ENCODE results near the gene ELP1. TPM values are rescaled to one million over a fixed set of nuclear protein-coding genes. Genes with fewer than 3 reads are reported as not detected.

ELP1 gene
- total and polyA plus RNA-seq, 2 donors (not counting 3 experiments of a cell fraction or from before 2014, with no cell fraction given) = 12.6 to 21.8 TPM

GRCh38 chr9:108855888-108856287 lies 78.0 kb downstream of the ELP1 start, which contains the start of gene ACTL7B:
TSS of gene ACTL7B (minus strand) at chr9:108855986. CDS start at chr9:108855930, 56 bp downstream.
- H3K27ac ChIP-seq (ENCODE audit: insufficient read depth, low read depth, low read length) = no peak within 1 kb of the TSS
- ChIA-PET POLR2A (no interaction called here), CTCF (no interaction called here)
- no peaks in the 10 kb centered on the region for H3K9me3 ChIP-seq (replicated peaks; ENCODE audit: control insufficient read depth, insufficient read depth, low read length)
- H3K79me2 ChIP-seq (ENCODE audit: control insufficient read depth, insufficient read depth, low read length) = no peaks in the 10 kb centered on the region
- intact Hi-C loops (cut with micrococcal nuclease) (no loop called here), dilution Hi-C loops (cut with MboI; ENCODE audit: extremely low pct_ligation_motif_present, low sequenced_read_pairs) (no loop called here)
- H3K4me2 ChIP-seq (ENCODE audit: insufficient read depth, low read length) = no peak within 1 kb of the TSS
- no peak for DNase-seq (ENCODE audit: low read depth, low spot score)
- no TSS peak for BruUV-seq (replicated peaks)
- H3K27me3 ChIP-seq (ENCODE audit: control insufficient read depth in 2 of 2, insufficient read depth in 2 of 2, low read length in 2 of 2) = peaks cover 0 to 2% of the 10 kb centered on the region in 2 experiments
- no peaks in the 10 kb centered on the region for H3K9me1 ChIP-seq (replicated peaks; ENCODE audit: control insufficient read depth, extremely low read depth, insufficient read depth, low read length)
- no peaks in the 10 kb centered on the region for H3K4me1 ChIP-seq (ENCODE audit: control insufficient read depth, extremely low read depth, insufficient read depth, low read length)
- TF ChIP-seq MYC (IDR thresholded peaks at IDR 0.05; ENCODE audit: low read depth, low read length) (no peak), MAX (IDR thresholded peaks at IDR 0.05; ENCODE audit: insufficient read depth, insufficient read length) (no peak), FOS (IDR thresholded peaks at IDR 0.05; ENCODE audit: borderline replicate concordance, insufficient read depth, low read length) (no peak), CTCF (IDR thresholded peaks at IDR 0.05; ENCODE audit: extremely low read depth in 1 of 2, insufficient read depth in 1 of 2, low read depth in 1 of 2, low read length in 2 of 2) (no peak), JUN (IDR thresholded peaks at IDR 0.05; ENCODE audit: borderline replicate concordance, insufficient read depth, insufficient read length, low read depth) (no peak), POLR2A (IDR thresholded peaks at IDR 0.05; ENCODE audit: low read depth, low read length) (no peak), EZH2 (IDR thresholded peaks at IDR 0.05; ENCODE audit: borderline replicate concordance, low read depth, low read length, severe bottlenecking) (no peak), GATA2 (IDR thresholded peaks at IDR 0.05; ENCODE audit: insufficient read depth, insufficient read length, low read depth, low read length) (no peak), POLR2AphosphoS5 (IDR thresholded peaks at IDR 0.05; ENCODE audit: insufficient read depth, low read depth, low read length) (no peak)
- H3K36me3 ChIP-seq (ENCODE audit: control insufficient read depth in 2 of 2, extremely low read depth in 1 of 2, insufficient read depth in 2 of 2, low read length in 2 of 2) = no peaks in the 10 kb centered on the region
- no peak within 1 kb of the TSS for H2AFZ ChIP-seq (ENCODE audit: low read depth, low read length)
- no peak within 1 kb of the TSS for H3K4me3 ChIP-seq (replicated peaks in 1 of 3; ENCODE audit: insufficient read depth in 1 of 3, low read depth in 1 of 3, low read length in 3 of 3)
- no peaks in the 10 kb centered on the region for H4K20me1 ChIP-seq (replicated peaks; ENCODE audit: control insufficient read depth, extremely low read depth, insufficient read depth, low read length)
- no peak for FAIRE-seq
- no peak within 1 kb of the TSS for H3K9ac ChIP-seq (replicated peaks; ENCODE audit: extremely low read depth, insufficient read depth, low read length)

Data from endothelial cell of umbilical vein (primary cell).